Liver (tissue), 9 donors: ENCODE results near the gene SWSAP1. TPM values are rescaled to one million over a fixed set of nuclear protein-coding genes. Genes with fewer than 3 reads are reported as not detected.
"Not testable (repeated sequence)": the region's sequence is repeated elsewhere in the genome, so short reads cannot be mapped to it uniquely, and the experiment has no call there.

Experiments
- DNase-seq: peaks from one replicate; pipeline ENCODE4 v3.0.0-alpha.2; 2017; ENCODE audit warnings: low spot score
- H3K27ac ChIP-seq, 2 donors: one replicate each; pipeline ENCODE4 v1.7.0; 2013; ENCODE audit warnings: inconsistent platforms in 2 of 2, low read length in 2 of 2, control low read depth in 1 of 2, low read depth in 1 of 2, mild to moderate bottlenecking in 1 of 2
- H3K27me3 ChIP-seq, 4 donors: one replicate each; pipeline versions ENCODE4 v1.6.1 to v1.7.0; 2013; ENCODE audit warnings: low read length in 3 of 4, inconsistent platforms in 1 of 4, mild to moderate bottlenecking in 1 of 4, moderate library complexity in 1 of 4; ENCODE audit not compliant: control insufficient read depth in 4 of 4, insufficient read depth in 4 of 4
- H3K36me3 ChIP-seq, 4 donors: one replicate each; pipeline versions ENCODE4 v1.6.1 to v1.7.0; 2013; ENCODE audit warnings: low read length in 3 of 4, mild to moderate bottlenecking in 3 of 4, low read depth in 1 of 4, moderate library complexity in 1 of 4; ENCODE audit not compliant: control insufficient read depth in 4 of 4, insufficient read depth in 3 of 4
- H3K4me1 ChIP-seq, 4 donors: one replicate each; pipeline versions ENCODE4 v1.6.1 to v1.7.0; 2013; ENCODE audit warnings: low read length in 3 of 4, mild to moderate bottlenecking in 3 of 4, moderate library complexity in 1 of 4; ENCODE audit not compliant: control insufficient read depth in 4 of 4, insufficient read depth in 4 of 4
- H3K4me3 ChIP-seq, 3 donors: one replicate each; pipeline versions ENCODE4 v1.6.1 to v1.7.0; 2013; ENCODE audit warnings: low read length in 3 of 3, control low read depth in 1 of 3, low read depth in 1 of 3, mild to moderate bottlenecking in 1 of 3
- H3K9ac ChIP-seq, 2 donors: one replicate each; pipeline ENCODE4 v1.7.0; 2013; ENCODE audit warnings: low read length in 2 of 2, mild to moderate bottlenecking in 2 of 2, moderate library complexity in 2 of 2, control low read depth in 1 of 2, low read depth in 1 of 2
- H3K9me3 ChIP-seq, 4 donors: one replicate each; pipeline versions ENCODE4 v1.6.1 to v1.7.0; 2013; ENCODE audit warnings: low read length in 3 of 4; ENCODE audit not compliant: control insufficient read depth in 4 of 4
- EGR1 ChIP-seq, 2 donors: IDR thresholded peaks; 2 replicates each; pipeline ENCODE4 v1.6.1; 2016 to 2018; ENCODE audit warnings: antibody characterized with exemption in 2 of 2, low read depth in 2 of 2
- FOXA1 ChIP-seq: IDR thresholded peaks from 2 replicates; pipeline ENCODE4 v1.6.1; 2016; ENCODE audit warnings: antibody characterized with exemption
- FOXA2 ChIP-seq: IDR thresholded peaks from 2 replicates; pipeline ENCODE4 v1.6.1; 2016; ENCODE audit warnings: antibody characterized with exemption
- GABPA ChIP-seq, 2 donors: IDR thresholded peaks in 1 of 2; conservative IDR thresholded peaks in 1 of 2; 2 replicates each; pipeline ENCODE4 v1.6.1; 2016; ENCODE audit warnings: antibody characterized with exemption in 2 of 2, mild to moderate bottlenecking in 1 of 2, moderate library complexity in 1 of 2
- HNF4A ChIP-seq, 2 donors: conservative IDR thresholded peaks; 2 replicates each; pipeline ENCODE4 v1.6.1; 2016; ENCODE audit warnings: antibody characterized with exemption in 2 of 2, mild to moderate bottlenecking in 2 of 2
- HNF4G ChIP-seq: IDR thresholded peaks from 2 replicates; pipeline ENCODE4 v1.6.1; 2016; ENCODE audit warnings: antibody characterized with exemption
- JUND ChIP-seq, 2 donors: IDR thresholded peaks; 2 replicates each; pipeline ENCODE4 v1.6.1; 2016; ENCODE audit warnings: antibody characterized with exemption in 2 of 2
- NR2F2 ChIP-seq: IDR thresholded peaks from 2 replicates; pipeline ENCODE4 v1.6.1; 2016; ENCODE audit warnings: antibody characterized with exemption
- RAD21 ChIP-seq, 2 donors: IDR thresholded peaks; 2 replicates each; pipeline ENCODE4 v1.6.1; 2016; ENCODE audit warnings: antibody characterized with exemption in 2 of 2, mild to moderate bottlenecking in 2 of 2
- RXRA ChIP-seq, 2 donors: IDR thresholded peaks; 2 replicates each; pipeline ENCODE4 v1.6.1; 2017 to 2018; ENCODE audit warnings: antibody characterized with exemption in 2 of 2, mild to moderate bottlenecking in 1 of 2
- SP1 ChIP-seq: IDR thresholded peaks from 2 replicates; pipeline ENCODE4 v1.6.1; 2018; ENCODE audit warnings: antibody characterized with exemption, mild to moderate bottlenecking
- TAF1 ChIP-seq: conservative IDR thresholded peaks from 2 replicates; pipeline ENCODE4 v1.6.1; 2016; ENCODE audit warnings: antibody characterized with exemption, mild to moderate bottlenecking
- YY1 ChIP-seq: IDR thresholded peaks from 2 replicates; pipeline ENCODE4 v1.6.1; 2016; ENCODE audit warnings: antibody characterized with exemption, mild to moderate bottlenecking
- WGBS: extraction: QIAGEN DNeasy Blood & Tissue Kit; methylation state at CpG from one replicate; pipeline ENCODE4 v1.1.7; 2013; 5-methylcytosine and 5-hydroxymethylcytosine counted together
- polyA plus RNA-seq, 2 donors: library from polyadenylated mRNA; stranded (reverse) in 1 of 2; unstranded in 1 of 2; fragments of 200-250 nt in 1 of 2; fragments of >200 nt in 1 of 2; fragmentation: Nextera tagmentation in 1 of 2; extraction: Ambion mirVana in 1 of 2; gene quantifications; one replicate each; pipeline versions ENCODE4 v1.2.1 to v1.2.3, GENCODE V29; 2013 to 2015
- total RNA-seq, 2 donors: library from RNA; depleted of rRNA; stranded (reverse); fragments of >200 nt; gene quantifications; one replicate each; pipeline ENCODE4 v1.2.3, GENCODE V29; 2014
- TF ChIP-seq, protein P1 (sequence below): IDR thresholded peaks from 2 replicates; pipeline ENCODE4 v1.6.1; 2016; ENCODE audit warnings: antibody characterized with exemption
- TF ChIP-seq, protein P2 (sequence below): fragments of 150-350 bp; IDR thresholded peaks from 2 replicates; pipeline ENCODE4 v1.5.1; 2017; ENCODE audit warnings: improper control_type of control experiment, low read depth, low read length; ENCODE audit not compliant: missing input control
- TF ChIP-seq, protein P3 (sequence below): IDR thresholded peaks from 2 replicates; pipeline ENCODE4 v1.6.1; 2016; ENCODE audit warnings: antibody characterized with exemption, mild to moderate bottlenecking
- TF ChIP-seq, protein P4 (sequence below): IDR thresholded peaks from 2 replicates; pipeline ENCODE4 v1.6.1; 2016; ENCODE audit warnings: antibody characterized with exemption
- TF ChIP-seq, protein P5 (sequence below): IDR thresholded peaks from 2 replicates; pipeline ENCODE4 v1.6.1; 2016; ENCODE audit warnings: antibody characterized with exemption
- donor health status: healthy.
- donor health status: healthy.
- donor health status: healthy.
- donor health status: healthy.
- donor health status: healthy.

Gene SWSAP1
- total and polyA plus RNA-seq, 4 donors: 0.98 to 6.4 (median 1.7) TPM

DNA sequence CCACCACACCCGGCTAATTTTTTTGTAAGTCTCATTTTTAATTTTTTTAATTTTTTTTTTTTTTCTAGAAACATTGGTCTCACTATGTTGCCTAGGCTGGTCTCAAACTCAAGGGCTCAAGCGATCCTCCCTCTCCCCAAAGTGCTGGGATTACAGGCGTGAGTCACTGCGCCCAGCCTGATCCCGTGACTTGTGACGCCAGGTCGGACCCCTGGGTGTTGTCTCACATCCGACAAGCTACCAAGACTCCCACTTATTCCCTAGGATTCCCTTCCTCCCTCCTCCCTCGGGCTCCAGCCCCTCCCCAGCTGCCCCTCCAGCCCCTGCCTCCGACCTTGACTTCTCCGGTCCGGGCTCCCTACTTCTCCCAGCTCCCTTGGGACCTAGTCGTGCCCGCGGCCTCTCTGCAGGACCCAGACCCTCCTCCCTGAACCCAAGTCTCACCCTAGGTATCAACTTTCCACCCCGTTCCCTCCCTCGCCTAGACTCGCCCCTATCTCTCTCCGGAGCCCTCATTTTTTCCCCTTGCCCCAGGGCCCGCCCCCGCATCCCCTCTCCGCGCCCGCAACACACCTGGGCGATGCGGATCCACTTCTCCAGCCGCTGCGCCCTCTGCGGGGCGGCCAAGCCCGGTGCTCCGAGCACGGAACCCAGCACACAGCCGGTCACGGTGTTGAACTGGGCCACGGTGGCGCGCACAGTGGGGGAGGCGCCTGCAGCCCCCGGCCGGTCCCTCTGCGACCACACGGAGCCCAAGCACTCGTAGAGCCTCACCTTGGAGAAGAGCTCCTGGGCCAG, 31.6 kb downstream of the SWSAP1 start:
- no peaks in the 10 kb centered on the region for H3K4me1 ChIP-seq
- no peak overlapping the region for H3K27ac ChIP-seq
- H3K9me3 ChIP-seq: no peaks in the 10 kb centered on the region
- peaks cover 0 to 5% (median 2%) of the 10 kb centered on the region in 4 donors for H3K36me3 ChIP-seq
- no peak overlapping the region for H3K9ac ChIP-seq
- no peak overlapping the region for H3K4me3 ChIP-seq
- WGBS: 80% methylated on average over 44 of the region's 44 CpGs
- no peaks in the 10 kb centered on the region for H3K27me3 ChIP-seq
- TF ChIP-seq RAD21 (IDR thresholded peaks at IDR 0.05) (no peak), TAF1 (no peak), HNF4A (conservative IDR thresholded peaks at IDR 0.05) (no peak), NR2F2 (no peak), SP1 (no peak), HNF4G (no peak)
- no peak for DNase-seq

DNA sequence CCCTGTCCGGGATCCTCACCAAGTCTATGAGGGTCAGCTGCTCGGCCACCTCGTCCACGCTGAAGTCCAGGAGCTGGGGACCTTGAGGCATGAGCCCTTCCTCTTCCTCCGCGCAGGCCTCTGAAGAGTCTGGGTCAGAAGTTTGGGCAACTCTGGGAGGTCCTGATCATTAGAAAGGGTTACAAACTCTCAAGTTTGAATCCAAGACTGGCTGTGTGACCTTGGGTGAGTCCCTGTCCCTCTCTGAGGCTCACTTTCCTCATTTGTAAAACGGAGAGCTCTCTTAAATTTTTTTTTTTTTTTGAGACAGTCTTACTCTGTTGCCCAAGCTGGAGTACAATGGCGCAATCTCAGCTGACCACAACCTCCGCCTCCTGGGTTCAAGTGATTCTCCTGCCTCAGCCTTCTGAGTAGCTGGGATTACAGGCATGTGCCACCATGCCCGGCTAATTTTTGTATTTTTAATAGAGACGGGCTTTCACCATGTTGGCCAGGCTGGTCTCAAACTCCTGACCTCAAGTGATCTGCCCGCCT, 32.3 kb downstream of the SWSAP1 start:
- not testable (repeated sequence) for H3K9ac ChIP-seq, H3K9me3 ChIP-seq, H3K27ac ChIP-seq, H3K27me3 ChIP-seq, H3K4me1 ChIP-seq, H3K4me3 ChIP-seq, H3K36me3 ChIP-seq, DNase-seq
- 90% methylated on average over 12 of the region's 12 CpGs for WGBS

DNA sequence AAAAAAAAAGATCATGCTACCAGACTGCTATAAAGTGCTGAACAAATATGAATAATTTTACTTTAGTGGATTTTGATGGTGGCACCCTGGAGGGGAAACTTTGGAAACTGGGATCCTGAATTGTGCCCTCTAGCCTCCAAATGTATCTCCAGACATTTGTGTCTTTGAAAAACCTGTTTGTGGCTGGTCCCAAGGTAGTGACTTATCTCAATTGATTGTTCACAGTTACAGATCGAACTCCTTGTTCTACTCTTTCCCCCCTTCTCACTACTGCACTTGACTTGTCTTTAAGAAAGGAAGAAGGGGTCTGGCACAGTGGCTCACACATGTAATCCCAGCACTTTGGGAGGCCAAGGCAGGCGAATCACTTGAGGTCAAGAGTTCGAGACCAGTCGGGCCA, 34.1 kb downstream of the SWSAP1 start:
- WGBS: 91% methylated on average over 4 of the region's 4 CpGs
- Histone ChIP-seq H3K9ac (no peak overlapping the region), H3K36me3 (peaks cover 0 to 5% (median 0%) of the 10 kb centered on the region in 4 donors), H3K4me1 (no peaks in the 10 kb centered on the region), H3K4me3 (no peak overlapping the region), H3K27me3 (no peaks in the 10 kb centered on the region), H3K9me3 (no peaks in the 10 kb centered on the region), H3K27ac (no peak overlapping the region)
- no peak for DNase-seq
- TF ChIP-seq TAF1 (no peak), JUND (IDR thresholded peaks at IDR 0.05) (no peak), RAD21 (IDR thresholded peaks at IDR 0.05) (no peak), HNF4G (no peak), NR2F2 (no peak), GABPA (IDR thresholded peaks at IDR 0.05 in 1 of 2, conservative IDR thresholded peaks at IDR 0.05 in 1 of 2) (no peak), SP1 (no peak), EGR1 (IDR thresholded peaks at IDR 0.05; ENCODE audit: low read depth in 2 of 2) (no peak), FOXA1 (no peak), YY1 (no peak), RXRA (IDR thresholded peaks at IDR 0.05) (no peak), FOXA2 (no peak), HNF4A (conservative IDR thresholded peaks at IDR 0.05) (no peak)
- TF ChIP-seq, protein P1, sequence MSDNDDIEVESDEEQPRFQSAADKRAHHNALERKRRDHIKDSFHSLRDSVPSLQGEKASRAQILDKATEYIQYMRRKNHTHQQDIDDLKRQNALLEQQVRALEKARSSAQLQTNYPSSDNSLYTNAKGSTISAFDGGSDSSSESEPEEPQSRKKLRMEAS: no peak
- TF ChIP-seq, protein P2, sequence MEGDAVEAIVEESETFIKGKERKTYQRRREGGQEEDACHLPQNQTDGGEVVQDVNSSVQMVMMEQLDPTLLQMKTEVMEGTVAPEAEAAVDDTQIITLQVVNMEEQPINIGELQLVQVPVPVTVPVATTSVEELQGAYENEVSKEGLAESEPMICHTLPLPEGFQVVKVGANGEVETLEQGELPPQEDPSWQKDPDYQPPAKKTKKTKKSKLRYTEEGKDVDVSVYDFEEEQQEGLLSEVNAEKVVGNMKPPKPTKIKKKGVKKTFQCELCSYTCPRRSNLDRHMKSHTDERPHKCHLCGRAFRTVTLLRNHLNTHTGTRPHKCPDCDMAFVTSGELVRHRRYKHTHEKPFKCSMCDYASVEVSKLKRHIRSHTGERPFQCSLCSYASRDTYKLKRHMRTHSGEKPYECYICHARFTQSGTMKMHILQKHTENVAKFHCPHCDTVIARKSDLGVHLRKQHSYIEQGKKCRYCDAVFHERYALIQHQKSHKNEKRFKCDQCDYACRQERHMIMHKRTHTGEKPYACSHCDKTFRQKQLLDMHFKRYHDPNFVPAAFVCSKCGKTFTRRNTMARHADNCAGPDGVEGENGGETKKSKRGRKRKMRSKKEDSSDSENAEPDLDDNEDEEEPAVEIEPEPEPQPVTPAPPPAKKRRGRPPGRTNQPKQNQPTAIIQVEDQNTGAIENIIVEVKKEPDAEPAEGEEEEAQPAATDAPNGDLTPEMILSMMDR: no peak
- TF ChIP-seq, protein P3, sequence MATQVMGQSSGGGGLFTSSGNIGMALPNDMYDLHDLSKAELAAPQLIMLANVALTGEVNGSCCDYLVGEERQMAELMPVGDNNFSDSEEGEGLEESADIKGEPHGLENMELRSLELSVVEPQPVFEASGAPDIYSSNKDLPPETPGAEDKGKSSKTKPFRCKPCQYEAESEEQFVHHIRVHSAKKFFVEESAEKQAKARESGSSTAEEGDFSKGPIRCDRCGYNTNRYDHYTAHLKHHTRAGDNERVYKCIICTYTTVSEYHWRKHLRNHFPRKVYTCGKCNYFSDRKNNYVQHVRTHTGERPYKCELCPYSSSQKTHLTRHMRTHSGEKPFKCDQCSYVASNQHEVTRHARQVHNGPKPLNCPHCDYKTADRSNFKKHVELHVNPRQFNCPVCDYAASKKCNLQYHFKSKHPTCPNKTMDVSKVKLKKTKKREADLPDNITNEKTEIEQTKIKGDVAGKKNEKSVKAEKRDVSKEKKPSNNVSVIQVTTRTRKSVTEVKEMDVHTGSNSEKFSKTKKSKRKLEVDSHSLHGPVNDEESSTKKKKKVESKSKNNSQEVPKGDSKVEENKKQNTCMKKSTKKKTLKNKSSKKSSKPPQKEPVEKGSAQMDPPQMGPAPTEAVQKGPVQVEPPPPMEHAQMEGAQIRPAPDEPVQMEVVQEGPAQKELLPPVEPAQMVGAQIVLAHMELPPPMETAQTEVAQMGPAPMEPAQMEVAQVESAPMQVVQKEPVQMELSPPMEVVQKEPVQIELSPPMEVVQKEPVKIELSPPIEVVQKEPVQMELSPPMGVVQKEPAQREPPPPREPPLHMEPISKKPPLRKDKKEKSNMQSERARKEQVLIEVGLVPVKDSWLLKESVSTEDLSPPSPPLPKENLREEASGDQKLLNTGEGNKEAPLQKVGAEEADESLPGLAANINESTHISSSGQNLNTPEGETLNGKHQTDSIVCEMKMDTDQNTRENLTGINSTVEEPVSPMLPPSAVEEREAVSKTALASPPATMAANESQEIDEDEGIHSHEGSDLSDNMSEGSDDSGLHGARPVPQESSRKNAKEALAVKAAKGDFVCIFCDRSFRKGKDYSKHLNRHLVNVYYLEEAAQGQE: no peak
- TF ChIP-seq, protein P4, sequence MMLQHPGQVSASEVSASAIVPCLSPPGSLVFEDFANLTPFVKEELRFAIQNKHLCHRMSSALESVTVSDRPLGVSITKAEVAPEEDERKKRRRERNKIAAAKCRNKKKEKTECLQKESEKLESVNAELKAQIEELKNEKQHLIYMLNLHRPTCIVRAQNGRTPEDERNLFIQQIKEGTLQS: no peak
- TF ChIP-seq, protein P5, sequence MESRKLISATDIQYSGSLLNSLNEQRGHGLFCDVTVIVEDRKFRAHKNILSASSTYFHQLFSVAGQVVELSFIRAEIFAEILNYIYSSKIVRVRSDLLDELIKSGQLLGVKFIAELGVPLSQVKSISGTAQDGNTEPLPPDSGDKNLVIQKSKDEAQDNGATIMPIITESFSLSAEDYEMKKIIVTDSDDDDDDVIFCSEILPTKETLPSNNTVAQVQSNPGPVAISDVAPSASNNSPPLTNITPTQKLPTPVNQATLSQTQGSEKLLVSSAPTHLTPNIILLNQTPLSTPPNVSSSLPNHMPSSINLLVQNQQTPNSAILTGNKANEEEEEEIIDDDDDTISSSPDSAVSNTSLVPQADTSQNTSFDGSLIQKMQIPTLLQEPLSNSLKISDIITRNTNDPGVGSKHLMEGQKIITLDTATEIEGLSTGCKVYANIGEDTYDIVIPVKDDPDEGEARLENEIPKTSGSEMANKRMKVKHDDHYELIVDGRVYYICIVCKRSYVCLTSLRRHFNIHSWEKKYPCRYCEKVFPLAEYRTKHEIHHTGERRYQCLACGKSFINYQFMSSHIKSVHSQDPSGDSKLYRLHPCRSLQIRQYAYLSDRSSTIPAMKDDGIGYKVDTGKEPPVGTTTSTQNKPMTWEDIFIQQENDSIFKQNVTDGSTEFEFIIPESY: no peak
